ENCODE measurements around the gene PHETA1. TPM values are rescaled to one million over a fixed set of nuclear protein-coding genes. Genes with fewer than 3 reads are reported as not detected.

The PHETA1 gene
- total and polyA plus RNA-seq, 2 of the 13 experiments (the other 11 are each of a cell fraction or from before 2014, with no cell fraction given), result 11.3 to 20.8 TPM

DNA sequence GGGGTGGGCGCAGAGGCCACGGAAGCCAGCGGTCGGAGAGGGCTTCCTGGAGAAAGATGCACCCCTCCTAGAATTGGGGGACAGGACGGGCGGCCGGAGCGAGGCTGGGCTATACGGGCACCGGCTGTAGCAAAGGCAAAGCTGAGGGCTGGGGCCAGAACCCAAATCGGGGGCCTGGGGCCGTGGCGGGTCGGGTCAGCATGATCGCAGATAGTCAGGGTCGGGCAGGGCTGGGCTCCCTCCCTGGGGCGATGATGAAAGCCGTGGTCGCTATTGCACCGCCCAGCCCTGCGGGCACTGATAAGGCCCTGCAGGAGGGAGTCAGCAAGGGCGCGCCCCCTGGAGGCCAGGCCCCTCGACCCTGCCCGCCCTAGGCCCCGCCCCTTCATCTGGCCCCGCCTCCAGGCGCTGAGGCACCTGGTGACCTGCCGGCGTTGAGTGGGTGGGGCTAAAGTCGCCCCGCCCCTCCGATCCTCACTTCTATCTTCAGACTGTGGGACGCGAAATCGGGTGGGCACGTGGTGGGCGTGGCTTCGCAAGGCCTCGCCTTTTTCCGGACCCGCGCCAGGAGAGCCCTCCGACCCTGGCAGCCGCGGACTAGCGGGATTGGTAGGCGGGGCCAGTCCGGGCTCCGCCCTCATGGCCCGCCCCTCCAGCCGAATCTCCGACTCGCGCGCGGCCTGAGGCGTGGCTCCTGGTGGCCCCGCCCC is 36.4 kb upstream of the PHETA1 start (continued):
- TF ChIP-seq MTF2 (CRISPR knock-in tag; IDR thresholded peaks at IDR 0.05; ENCODE audit: borderline replicate concordance) (0 out of 2 replicates have a peak, but pooled peaks have one; percentile 86), FOSL1 (CRISPR knock-in tag; IDR thresholded peaks at IDR 0.05; ENCODE audit: borderline replicate concordance) (no peak), CEBPB (IDR thresholded peaks at IDR 0.05; ENCODE audit: borderline replicate concordance, low read depth, low read length) (peak; percentile 93), GABPB1 (CRISPR knock-in tag; IDR thresholded peaks at IDR 0.05) (peak; percentile 80; the same call in 1 of the 2 replicates), GATAD1 (CRISPR knock-in tag; IDR thresholded peaks at IDR 0.05) (peak; percentile 35; the same call in 1 of the 2 replicates), FOXA1 (IDR thresholded peaks at IDR 0.05) (no peak), FOXA1 (CRISPR knock-in tag; IDR thresholded peaks at IDR 0.05) (no peak), FOXO1 (CRISPR knock-in tag; IDR thresholded peaks at IDR 0.05) (peak; percentile 66), HIVEP1 (CRISPR knock-in tag; IDR thresholded peaks at IDR 0.05) (no peak), XBP1 (CRISPR knock-in tag; IDR thresholded peaks at IDR 0.05) (no peak), AGO1 (IDR thresholded peaks at IDR 0.05; ENCODE audit: low read depth, low read length, poor library complexity, severe bottlenecking) (peak; percentile 62), PITX1 (CRISPR knock-in tag; IDR thresholded peaks at IDR 0.05) (peak; percentile 72; the same call in 1 of the 2 replicates), TEAD2 (CRISPR knock-in tag; IDR thresholded peaks at IDR 0.05) (no peak), KDM3A (CRISPR knock-in tag; IDR thresholded peaks at IDR 0.05; ENCODE audit: low read depth) (peak; percentile 51), ZFP36L2 (CRISPR knock-in tag; IDR thresholded peaks at IDR 0.05) (no peak)
- TF ChIP-seq, protein P1, sequence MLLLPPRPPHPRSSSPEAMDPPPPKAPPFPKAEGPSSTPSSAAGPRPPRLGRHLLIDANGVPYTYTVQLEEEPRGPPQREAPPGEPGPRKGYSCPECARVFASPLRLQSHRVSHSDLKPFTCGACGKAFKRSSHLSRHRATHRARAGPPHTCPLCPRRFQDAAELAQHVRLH (CRISPR knock-in tag; IDR thresholded peaks at IDR 0.05; ENCODE audit: borderline replicate concordance, low read depth), result peak; percentile 28; the same call in 1 of the 2 replicates
- TF ChIP-seq, protein P2, sequence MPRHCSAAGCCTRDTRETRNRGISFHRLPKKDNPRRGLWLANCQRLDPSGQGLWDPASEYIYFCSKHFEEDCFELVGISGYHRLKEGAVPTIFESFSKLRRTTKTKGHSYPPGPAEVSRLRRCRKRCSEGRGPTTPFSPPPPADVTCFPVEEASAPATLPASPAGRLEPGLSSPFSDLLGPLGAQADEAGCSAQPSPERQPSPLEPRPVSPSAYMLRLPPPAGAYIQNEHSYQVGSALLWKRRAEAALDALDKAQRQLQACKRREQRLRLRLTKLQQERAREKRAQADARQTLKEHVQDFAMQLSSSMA (CRISPR knock-in tag; IDR thresholded peaks at IDR 0.05), result 0 out of 2 replicates have a peak, but pooled peaks have one; percentile 39
- TF ChIP-seq, protein P3, sequence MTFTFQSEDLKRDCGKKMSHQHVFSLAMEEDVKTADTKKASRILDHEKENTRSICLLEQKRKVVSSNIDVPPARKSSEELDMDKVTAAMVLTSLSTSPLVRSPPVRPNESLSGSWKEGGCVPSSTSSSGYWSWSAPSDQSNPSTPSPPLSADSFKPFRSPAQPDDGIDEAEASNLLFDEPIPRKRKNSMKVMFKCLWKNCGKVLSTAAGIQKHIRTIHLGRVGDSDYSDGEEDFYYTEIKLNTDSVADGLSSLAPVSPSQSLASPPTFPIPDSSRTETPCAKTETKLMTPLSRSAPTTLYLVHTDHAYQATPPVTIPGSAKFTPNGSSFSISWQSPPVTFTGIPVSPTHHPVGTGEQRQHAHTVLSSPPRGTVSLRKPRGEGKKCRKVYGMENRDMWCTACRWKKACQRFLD (CRISPR knock-in tag; IDR thresholded peaks at IDR 0.05; ENCODE audit: borderline replicate concordance), result no peak
- TF ChIP-seq, protein P4, sequence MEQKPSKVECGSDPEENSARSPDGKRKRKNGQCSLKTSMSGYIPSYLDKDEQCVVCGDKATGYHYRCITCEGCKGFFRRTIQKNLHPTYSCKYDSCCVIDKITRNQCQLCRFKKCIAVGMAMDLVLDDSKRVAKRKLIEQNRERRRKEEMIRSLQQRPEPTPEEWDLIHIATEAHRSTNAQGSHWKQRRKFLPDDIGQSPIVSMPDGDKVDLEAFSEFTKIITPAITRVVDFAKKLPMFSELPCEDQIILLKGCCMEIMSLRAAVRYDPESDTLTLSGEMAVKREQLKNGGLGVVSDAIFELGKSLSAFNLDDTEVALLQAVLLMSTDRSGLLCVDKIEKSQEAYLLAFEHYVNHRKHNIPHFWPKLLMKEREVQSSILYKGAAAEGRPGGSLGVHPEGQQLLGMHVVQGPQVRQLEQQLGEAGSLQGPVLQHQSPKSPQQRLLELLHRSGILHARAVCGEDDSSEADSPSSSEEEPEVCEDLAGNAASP (CRISPR knock-in tag; IDR thresholded peaks at IDR 0.05; ENCODE audit: borderline replicate concordance), result 0 out of 2 replicates have a peak, but pooled peaks have one; percentile 47
- TF ChIP-seq, protein P5, sequence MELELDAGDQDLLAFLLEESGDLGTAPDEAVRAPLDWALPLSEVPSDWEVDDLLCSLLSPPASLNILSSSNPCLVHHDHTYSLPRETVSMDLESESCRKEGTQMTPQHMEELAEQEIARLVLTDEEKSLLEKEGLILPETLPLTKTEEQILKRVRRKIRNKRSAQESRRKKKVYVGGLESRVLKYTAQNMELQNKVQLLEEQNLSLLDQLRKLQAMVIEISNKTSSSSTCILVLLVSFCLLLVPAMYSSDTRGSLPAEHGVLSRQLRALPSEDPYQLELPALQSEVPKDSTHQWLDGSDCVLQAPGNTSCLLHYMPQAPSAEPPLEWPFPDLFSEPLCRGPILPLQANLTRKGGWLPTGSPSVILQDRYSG (CRISPR knock-in tag; IDR thresholded peaks at IDR 0.05), result no peak
- TF ChIP-seq, protein P6, sequence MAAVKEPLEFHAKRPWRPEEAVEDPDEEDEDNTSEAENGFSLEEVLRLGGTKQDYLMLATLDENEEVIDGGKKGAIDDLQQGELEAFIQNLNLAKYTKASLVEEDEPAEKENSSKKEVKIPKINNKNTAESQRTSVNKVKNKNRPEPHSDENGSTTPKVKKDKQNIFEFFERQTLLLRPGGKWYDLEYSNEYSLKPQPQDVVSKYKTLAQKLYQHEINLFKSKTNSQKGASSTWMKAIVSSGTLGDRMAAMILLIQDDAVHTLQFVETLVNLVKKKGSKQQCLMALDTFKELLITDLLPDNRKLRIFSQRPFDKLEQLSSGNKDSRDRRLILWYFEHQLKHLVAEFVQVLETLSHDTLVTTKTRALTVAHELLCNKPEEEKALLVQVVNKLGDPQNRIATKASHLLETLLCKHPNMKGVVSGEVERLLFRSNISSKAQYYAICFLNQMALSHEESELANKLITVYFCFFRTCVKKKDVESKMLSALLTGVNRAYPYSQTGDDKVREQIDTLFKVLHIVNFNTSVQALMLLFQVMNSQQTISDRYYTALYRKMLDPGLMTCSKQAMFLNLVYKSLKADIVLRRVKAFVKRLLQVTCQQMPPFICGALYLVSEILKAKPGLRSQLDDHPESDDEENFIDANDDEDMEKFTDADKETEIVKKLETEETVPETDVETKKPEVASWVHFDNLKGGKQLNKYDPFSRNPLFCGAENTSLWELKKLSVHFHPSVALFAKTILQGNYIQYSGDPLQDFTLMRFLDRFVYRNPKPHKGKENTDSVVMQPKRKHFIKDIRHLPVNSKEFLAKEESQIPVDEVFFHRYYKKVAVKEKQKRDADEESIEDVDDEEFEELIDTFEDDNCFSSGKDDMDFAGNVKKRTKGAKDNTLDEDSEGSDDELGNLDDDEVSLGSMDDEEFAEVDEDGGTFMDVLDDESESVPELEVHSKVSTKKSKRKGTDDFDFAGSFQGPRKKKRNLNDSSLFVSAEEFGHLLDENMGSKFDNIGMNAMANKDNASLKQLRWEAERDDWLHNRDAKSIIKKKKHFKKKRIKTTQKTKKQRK (IDR thresholded peaks at IDR 0.05; ENCODE audit: low read length), result no peak
